Activated CD4-positive, alpha-beta memory T cell treated with anti-CD3 and anti-CD28 coated beads for 36 hours (primary cell): Measurements from ENCODE around the gene NSG2. TPM values are rescaled to one million over a fixed set of nuclear protein-coding genes. Genes with fewer than 3 reads are reported as not detected.

Experiments
- CTCF ChIA-PET: fragments of 350-600 bp; sonication (Branson Sonifier 250); formaldehyde crosslinking; loops from one replicate; lab custom pipeline; 2021; ENCODE audit warnings: antibody characterized with exemption, inconsistent platforms; lab: Charles Lee
- POLR2A ChIA-PET: fragments of 350-600 bp; sonication (Branson Sonifier 250); formaldehyde crosslinking; loops from one replicate; lab custom pipeline; 2021; ENCODE audit warnings: antibody characterized with exemption; lab: Charles Lee
- DNase-seq: peaks from one replicate; pipeline ENCODE4 v3.0.0-alpha.2; 2020
- H3K27ac Mint-ChIP-seq: one replicate; pipeline ENCODE4 v1.8.0; 2021; ENCODE audit warnings: mixed read lengths
- H3K27me3 Mint-ChIP-seq: one replicate; pipeline ENCODE4 v1.8.0; 2021; ENCODE audit warnings: mixed read lengths
- H3K36me3 Mint-ChIP-seq: one replicate; pipeline ENCODE4 v1.8.0; 2021; ENCODE audit warnings: mixed read lengths
- H3K4me1 Mint-ChIP-seq: one replicate; pipeline ENCODE4 v1.8.0; 2021; ENCODE audit warnings: low read depth, mixed read lengths
- H3K4me3 Mint-ChIP-seq: one replicate; pipeline ENCODE4 v1.8.0; 2021; ENCODE audit warnings: mild to moderate bottlenecking, mixed read lengths
- H3K9me3 Mint-ChIP-seq: one replicate; pipeline ENCODE4 v1.8.0; 2021; ENCODE audit warnings: mixed read lengths
- intact Hi-C: fragments of 100-400 bp; cut with micrococcal nuclease; formaldehyde crosslinking; loops from one replicate; pipeline ENCODE4 v1.15.1; 2023
- total RNA-seq, 2 experiments: library from RNA; stranded (reverse); gene quantifications; one replicate each; pipeline ENCODE4 v1.2.3, GENCODE V29; 2021

NSG2 gene
- total RNA-seq, 2 experiments from 2014 or later, result not detected

DNA sequence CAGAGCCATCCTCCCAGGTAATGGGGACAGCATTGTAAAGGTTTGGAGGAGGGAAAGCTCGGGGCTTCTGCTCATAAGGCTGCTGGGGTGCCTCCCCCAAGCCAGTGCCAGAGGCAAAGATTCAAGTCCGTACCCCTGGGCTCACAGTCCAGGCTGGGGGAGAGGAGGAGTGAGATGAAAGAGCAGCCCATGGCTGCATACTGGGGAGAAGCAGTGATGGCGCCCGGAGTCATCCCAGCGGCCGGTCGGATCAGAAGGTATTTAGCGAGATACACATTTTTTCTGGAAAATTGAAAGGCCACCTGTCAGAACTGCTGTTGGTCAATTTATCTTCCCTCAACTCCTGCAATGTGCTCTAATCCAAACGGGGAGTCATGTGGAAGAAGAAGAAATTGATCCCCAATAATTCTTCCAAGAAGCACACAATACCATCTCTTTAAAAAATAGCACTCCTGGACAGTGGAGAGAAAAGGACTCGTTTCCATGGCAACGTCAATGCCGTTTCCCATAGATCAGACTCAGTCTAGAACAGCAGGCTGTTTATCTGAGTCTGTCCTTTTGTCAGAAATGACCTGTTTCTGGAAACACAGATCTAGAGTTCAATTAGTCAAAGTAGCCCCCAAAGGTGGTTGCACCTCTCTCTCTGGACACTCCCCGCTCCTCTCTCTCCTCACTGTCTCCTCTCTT, 65.9 kb downstream of the NSG2 start:
- H3K4me1 Mint-ChIP-seq, result no peaks in the 10 kb centered on the region
- H3K36me3 Mint-ChIP-seq, result no peaks in the 10 kb centered on the region
- no peaks in the 10 kb centered on the region for H3K9me3 Mint-ChIP-seq
- ChIA-PET POLR2A (no interaction called here), CTCF (no interaction called here)
- H3K27ac Mint-ChIP-seq, result no peak overlapping the region
- no peak for DNase-seq
- intact Hi-C loops, result no loop called here
- no peak overlapping the region for H3K4me3 Mint-ChIP-seq
- no peaks in the 10 kb centered on the region for H3K27me3 Mint-ChIP-seq

DNA sequence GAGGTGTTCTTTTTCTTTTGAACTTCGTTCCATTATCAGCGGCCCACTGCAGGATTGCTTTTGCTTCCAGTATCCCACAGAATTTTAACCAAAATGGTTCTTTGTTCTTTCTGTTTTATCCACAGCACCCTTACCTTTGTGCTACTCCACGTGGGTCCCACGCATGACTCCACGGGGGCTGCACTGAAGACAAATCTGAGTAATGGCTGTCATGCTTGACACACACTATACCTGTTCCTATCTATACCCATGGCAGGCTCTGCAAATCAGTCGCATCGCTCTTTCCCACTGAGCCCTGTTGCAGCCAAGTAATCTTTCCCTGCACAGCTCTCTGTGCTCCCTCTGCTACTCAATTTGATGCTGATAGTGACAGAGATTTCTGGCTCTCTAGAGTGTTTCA, 69.7 kb downstream of the NSG2 start:
- CTCF ChIA-PET, result no interaction called here
- Mint-ChIP-seq H3K36me3 (no peaks in the 10 kb centered on the region), H3K27ac (no peak overlapping the region), H3K4me1 (no peaks in the 10 kb centered on the region), H3K27me3 (no peaks in the 10 kb centered on the region), H3K9me3 (no peaks in the 10 kb centered on the region), H3K4me3 (no peak overlapping the region)
- DNase-seq, result no peak
- intact Hi-C loops, result no loop called here
- POLR2A ChIA-PET, result no interaction called here

DNA sequence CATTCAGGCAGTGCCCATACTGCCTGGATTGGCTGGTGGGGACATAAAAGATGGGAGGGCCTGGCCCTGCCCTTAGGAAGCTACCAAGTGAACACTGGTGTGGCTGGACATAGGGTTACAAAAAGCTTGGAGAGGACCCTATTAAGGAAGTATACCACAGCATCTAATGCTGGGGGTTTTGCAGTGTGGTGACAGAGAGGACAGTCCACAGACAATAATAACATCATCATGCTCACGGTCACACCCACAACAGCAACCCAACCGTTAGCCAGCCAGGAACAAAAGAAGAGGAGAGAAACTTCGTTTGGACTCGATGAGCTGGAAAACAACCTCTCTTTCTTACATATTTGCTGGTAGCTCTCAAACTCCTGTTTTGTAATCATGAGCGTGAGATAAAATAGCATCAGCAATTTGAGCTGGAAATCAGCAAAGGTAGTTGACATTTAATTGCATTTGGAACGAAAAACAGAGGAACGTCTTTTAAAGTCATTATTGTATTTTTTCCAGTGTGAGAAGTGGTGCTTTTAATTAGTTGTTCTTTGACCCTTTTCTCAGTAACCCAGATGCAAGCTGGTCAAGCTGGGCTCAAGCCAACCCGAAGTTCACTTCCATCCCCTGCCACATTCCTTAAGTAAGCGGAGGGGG, 73.4 kb downstream of the NSG2 start:
- intact Hi-C loops, result no loop called here
- H3K27me3 Mint-ChIP-seq, result no peaks in the 10 kb centered on the region
- H3K4me1 Mint-ChIP-seq, result no peaks in the 10 kb centered on the region
- no peak for DNase-seq
- ChIA-PET CTCF (no interaction called here), POLR2A (no interaction called here)
- H3K4me3 Mint-ChIP-seq, result no peak overlapping the region
- no peak overlapping the region for H3K27ac Mint-ChIP-seq
- no peaks in the 10 kb centered on the region for H3K9me3 Mint-ChIP-seq
- no peaks in the 10 kb centered on the region for H3K36me3 Mint-ChIP-seq

DNA sequence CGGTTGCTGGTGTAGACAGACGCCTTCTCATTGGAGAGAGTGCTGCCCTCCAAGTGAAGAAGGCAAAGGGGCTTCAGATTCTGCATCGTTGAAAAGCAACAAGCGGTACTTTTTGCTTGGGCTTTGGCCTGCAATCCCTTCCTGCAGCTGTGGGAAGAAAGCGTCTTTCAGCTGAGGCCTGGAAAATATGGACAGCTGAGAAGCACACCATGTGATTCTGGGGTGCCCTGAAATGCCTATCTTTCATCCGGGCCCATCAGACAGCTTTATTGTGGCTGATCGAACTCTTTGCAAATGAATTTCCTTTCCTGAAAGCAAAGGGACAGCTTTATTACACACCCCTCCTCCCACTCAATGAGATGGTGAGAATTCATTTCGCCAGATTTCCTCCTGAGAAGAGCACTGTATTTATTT, 74.0 kb downstream of the NSG2 start:
- Mint-ChIP-seq H3K27me3 (no peaks in the 10 kb centered on the region), H3K36me3 (no peaks in the 10 kb centered on the region), H3K27ac (no peak overlapping the region), H3K9me3 (peaks cover 3% of the 10 kb centered on the region), H3K4me1 (no peaks in the 10 kb centered on the region), H3K4me3 (no peak overlapping the region)
- no peak for DNase-seq
- ChIA-PET POLR2A (no interaction called here), CTCF (no interaction called here)
- intact Hi-C loops, result no loop called here

DNA sequence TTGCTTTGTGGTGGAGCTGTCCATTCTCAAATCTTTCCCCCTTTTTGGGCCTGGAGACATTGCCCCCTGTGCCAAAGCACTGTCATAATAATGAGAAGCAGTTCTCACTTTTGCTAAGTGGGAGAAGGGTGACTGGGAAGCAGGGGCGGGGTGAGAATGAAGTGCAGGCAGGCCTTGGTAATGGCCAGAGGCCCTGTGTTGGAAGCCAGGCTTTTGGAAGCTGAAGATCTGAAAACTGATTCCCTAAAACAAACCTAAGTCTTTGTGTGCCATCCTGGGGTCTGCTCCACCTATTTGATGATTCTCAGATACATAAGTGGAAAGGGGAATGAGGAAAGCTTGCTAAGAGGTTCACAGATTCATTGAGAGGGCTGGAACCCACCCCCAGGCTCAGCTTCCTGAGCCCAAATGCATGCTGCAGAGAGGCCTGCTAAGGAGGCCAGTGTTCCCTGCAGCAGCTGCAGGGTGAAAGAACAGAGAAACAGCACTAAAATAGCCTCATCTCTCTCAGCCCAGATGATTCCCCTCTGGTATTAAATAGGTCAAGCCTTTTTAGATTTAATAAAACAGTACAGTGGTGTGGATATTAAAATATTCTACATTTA, 75.0 kb downstream of the NSG2 start:
- Mint-ChIP-seq H3K4me3 (no peak overlapping the region), H3K4me1 (no peaks in the 10 kb centered on the region), H3K9me3 (peaks cover 6% of the 10 kb centered on the region), H3K27ac (no peak overlapping the region), H3K27me3 (peaks cover 2% of the 10 kb centered on the region), H3K36me3 (no peaks in the 10 kb centered on the region)
- POLR2A ChIA-PET, result no interaction called here
- CTCF ChIA-PET, result no interaction called here
- intact Hi-C loops, result no loop called here
- DNase-seq, result no peak

DNA sequence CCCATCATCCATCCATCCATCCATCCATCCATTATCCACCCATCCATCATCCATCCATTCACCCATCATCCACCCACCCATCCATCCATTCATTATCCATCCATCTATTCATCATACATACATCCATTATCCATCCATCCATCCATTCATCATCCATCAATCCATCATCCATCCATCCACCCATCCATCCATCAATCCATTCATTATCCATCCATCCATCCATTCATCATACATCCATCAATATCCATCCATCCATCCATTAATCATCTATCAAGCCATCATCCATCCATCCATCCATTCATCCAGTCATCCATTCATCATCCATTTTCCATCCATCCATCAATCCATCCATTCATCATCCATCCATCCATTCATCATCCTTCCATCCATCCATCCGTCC, 89.0 kb downstream of the NSG2 start:
- no peaks in the 10 kb centered on the region for H3K27me3 Mint-ChIP-seq
- no peak overlapping the region for H3K27ac Mint-ChIP-seq
- intact Hi-C loops, result no loop called here
- H3K4me3 Mint-ChIP-seq, result no peak overlapping the region
- no peaks in the 10 kb centered on the region for H3K36me3 Mint-ChIP-seq
- H3K4me1 Mint-ChIP-seq, result no peaks in the 10 kb centered on the region
- DNase-seq, result no peak
- ChIA-PET CTCF (no interaction called here), POLR2A (no interaction called here)
- no peaks in the 10 kb centered on the region for H3K9me3 Mint-ChIP-seq

DNA sequence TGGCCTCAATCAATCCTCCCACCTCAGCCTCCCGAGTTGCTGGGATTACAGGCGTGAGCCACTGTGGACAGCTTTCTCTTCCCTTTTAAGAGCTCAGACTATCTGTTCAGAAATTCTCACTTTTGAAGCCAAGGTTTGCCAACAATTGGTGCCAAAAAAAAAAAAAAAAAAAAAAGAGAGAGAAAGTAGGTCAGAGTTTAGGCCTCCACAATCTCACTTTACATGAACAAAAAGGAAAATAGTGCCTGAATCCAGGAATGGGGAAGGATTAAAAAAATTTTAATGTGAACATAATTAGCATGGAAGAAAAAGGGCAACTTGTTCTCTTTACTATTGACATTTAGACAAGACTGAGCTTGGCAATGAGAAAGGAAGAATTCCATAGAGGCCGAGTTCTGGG, 94.1 kb downstream of the NSG2 start:
- no peak overlapping the region for H3K27ac Mint-ChIP-seq
- intact Hi-C loops, result no loop called here
- H3K36me3 Mint-ChIP-seq, result no peaks in the 10 kb centered on the region
- POLR2A ChIA-PET, result no interaction called here
- H3K4me1 Mint-ChIP-seq, result no peaks in the 10 kb centered on the region
- no peak for DNase-seq
- H3K4me3 Mint-ChIP-seq, result no peak overlapping the region
- CTCF ChIA-PET, result no interaction called here
- H3K9me3 Mint-ChIP-seq, result no peaks in the 10 kb centered on the region
- H3K27me3 Mint-ChIP-seq, result no peaks in the 10 kb centered on the region

DNA sequence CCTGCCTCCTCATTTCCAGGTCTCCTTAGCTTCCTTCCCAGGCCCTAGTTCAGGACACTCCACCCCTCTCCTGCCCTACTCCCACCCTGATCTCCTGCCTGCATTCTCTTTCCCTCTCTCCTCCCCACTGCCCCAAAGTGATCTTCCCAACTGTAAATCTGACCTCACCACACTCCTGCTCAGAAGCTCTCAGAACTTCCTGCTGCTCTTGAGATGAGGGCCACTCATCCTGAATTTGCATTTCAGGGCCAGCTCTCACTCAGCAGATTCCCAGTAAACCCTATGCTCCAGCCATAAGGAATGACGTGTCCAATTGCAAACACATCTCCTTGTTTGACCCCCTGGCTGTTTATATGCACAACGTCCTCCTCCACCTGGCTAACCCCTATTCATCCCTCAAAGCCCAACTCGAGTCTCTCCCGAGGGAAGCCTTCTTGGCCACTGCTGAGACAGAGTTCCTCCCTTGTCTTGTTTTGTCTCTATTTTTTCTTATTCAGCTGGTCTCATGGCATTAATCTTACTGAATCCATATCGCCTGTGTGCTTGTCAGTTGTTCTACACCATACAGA, 95.0 kb downstream of the NSG2 start:
- peaks cover 5% of the 10 kb centered on the region for H3K4me1 Mint-ChIP-seq
- no peaks in the 10 kb centered on the region for H3K36me3 Mint-ChIP-seq
- intact Hi-C loops, result no loop called here
- no peak for DNase-seq
- no peaks in the 10 kb centered on the region for H3K27me3 Mint-ChIP-seq
- no peak overlapping the region for H3K4me3 Mint-ChIP-seq
- H3K27ac Mint-ChIP-seq, result no peak overlapping the region
- ChIA-PET POLR2A (no interaction called here), CTCF (no interaction called here)
- H3K9me3 Mint-ChIP-seq, result no peaks in the 10 kb centered on the region

DNA sequence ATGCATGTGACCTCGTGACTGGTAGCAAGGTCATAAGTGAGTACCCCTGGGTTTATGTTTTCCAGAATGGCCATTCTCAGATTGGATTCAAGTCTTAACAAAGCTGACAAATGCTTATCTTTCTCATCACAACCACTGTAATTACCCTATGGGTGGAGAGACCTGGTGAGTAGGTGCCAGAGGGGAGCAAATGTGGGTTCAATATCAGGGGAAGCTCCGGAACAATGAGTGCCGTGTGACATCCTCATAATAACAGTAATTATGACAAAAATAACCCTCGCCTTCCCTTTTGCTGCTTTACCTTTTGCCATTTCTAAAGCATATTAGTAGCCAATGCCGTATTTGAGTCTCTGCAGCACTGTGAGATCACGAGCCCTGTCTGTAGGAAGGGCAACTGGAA, 95.9 kb downstream of the NSG2 start:
- H3K4me1 Mint-ChIP-seq, result peaks cover 8% of the 10 kb centered on the region
- no peaks in the 10 kb centered on the region for H3K9me3 Mint-ChIP-seq
- no peak overlapping the region for H3K27ac Mint-ChIP-seq
- intact Hi-C loops, result no loop called here
- H3K4me3 Mint-ChIP-seq, result no peak overlapping the region
- H3K27me3 Mint-ChIP-seq, result no peaks in the 10 kb centered on the region
- CTCF ChIA-PET, result no interaction called here
- no peak for DNase-seq
- H3K36me3 Mint-ChIP-seq, result no peaks in the 10 kb centered on the region
- POLR2A ChIA-PET, result no interaction called here

DNA sequence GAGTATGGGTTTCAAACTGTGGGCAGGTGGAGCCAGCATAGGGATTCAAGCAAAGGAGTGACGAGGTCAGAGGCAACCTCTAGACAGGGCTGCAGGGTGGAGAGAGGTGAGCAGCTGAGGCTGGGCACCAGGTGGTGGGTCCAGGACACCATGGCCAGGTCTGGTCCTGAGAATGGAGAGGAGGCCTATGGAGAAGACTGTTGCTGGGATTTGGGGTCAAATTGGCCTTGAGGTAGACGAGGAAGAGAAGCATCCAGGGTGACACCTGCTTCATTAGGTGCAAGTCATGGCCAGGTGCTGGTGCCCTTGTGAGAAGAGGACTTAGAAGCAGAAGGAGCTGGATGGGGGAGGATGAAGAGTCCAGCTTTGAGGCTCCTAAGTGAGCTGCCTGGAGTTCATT, 99.6 kb downstream of the NSG2 start:
- intact Hi-C loops, result no loop called here
- no peaks in the 10 kb centered on the region for H3K36me3 Mint-ChIP-seq
- ChIA-PET CTCF (interaction anchor here (1.2 kb wide), 1 partner anchor 167 kb away, joined by 3 read pairs; no protein-coding TSS in a partner anchor), POLR2A (no interaction called here)
- H3K4me3 Mint-ChIP-seq, result no peak overlapping the region
- no peak for DNase-seq
- no peak overlapping the region for H3K27ac Mint-ChIP-seq
- H3K9me3 Mint-ChIP-seq, result no peaks in the 10 kb centered on the region
- peaks cover 8% of the 10 kb centered on the region for H3K4me1 Mint-ChIP-seq
- peaks cover 2% of the 10 kb centered on the region for H3K27me3 Mint-ChIP-seq

DNA sequence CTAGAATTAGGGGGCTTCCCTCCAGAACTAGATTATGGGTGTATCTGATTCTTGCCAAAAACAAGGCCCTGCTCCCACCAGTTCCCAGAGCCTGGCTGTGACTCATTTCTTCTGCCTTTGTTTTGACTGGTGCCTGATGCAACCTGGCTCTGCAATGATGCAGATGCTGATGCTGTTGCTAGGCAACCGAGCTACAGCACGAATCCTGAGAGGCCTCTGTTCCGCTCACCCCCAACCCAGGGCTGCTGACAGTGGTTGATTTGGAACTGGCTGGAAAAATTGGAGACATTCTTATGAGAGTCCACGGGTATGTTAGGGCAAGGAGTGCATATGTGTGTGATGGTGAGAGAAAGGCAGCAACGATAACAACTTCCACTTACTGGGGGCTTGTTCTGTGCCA, 100.3 kb downstream of the NSG2 start:
- H3K36me3 Mint-ChIP-seq, result no peaks in the 10 kb centered on the region
- intact Hi-C loops, result no loop called here

DNA sequence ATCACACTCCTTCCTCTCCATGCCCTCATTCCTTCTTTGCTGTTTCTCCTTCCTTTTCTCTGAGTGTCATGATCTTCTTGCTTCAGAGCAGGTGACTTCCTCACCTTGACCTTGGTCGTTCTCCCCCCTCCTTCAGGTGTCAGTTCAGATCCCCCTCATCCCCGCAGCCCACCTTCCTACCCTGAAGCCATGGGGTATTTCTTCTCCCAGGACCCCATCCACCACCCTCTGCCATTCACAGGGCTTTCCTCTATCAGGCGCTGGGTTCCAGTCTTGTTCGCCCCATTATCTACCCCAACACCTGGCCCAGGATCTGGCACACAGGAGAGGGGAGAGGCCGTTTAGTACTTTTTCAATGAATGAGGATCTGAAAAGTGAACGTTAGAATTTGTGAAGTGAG, 101.0 kb downstream of the NSG2 start:
- ChIA-PET POLR2A (no interaction called here), CTCF (no interaction called here)
- Mint-ChIP-seq H3K36me3 (no peaks in the 10 kb centered on the region), H3K4me3 (no peak overlapping the region), H3K9me3 (no peaks in the 10 kb centered on the region), H3K27me3 (peaks cover 2% of the 10 kb centered on the region), H3K4me1 (peaks cover 8% of the 10 kb centered on the region), H3K27ac (no peak overlapping the region)
- intact Hi-C loops, result no loop called here
- DNase-seq, result no peak

More for the DNA sequence above, 100.3 kb downstream of the NSG2 start:
- Mint-ChIP-seq H3K27me3 (peaks cover 2% of the 10 kb centered on the region), H3K4me3 (no peak overlapping the region), H3K9me3 (no peaks in the 10 kb centered on the region), H3K27ac (no peak overlapping the region), H3K4me1 (peaks cover 8% of the 10 kb centered on the region)
- POLR2A ChIA-PET, result no interaction called here
- DNase-seq, result peak; percentile 67
- CTCF ChIA-PET, result interaction anchor here (1.2 kb wide), 1 partner anchor 166 kb away, joined by 3 read pairs; no protein-coding TSS in a partner anchor
